GM18502 (cell line): ENCODE measurements around the gene RASGRF1.
"Not testable (repeated sequence)": the region's sequence is repeated elsewhere in the genome, so short reads cannot be mapped to it uniquely, and the experiment has no call there.

Experiments used
- ATAC-seq: cut with Tn5 transposase; IDR thresholded peaks from one replicate; pipeline ENCODE4 v1.9.1; 2021; ENCODE audit warnings: mild to moderate bottlenecking; ENCODE audit not compliant: unreplicated experiment, poor library complexity

Gene RASGRF1

GRCh38 chr15:78943692-78944091 lies 146.9 kb downstream of the RASGRF1 start:
- ATAC-seq, result no peak

- no peak for ATAC-seq
Observed at GRCh38 chr15:78942741-78943140, 147.8 kb downstream of the RASGRF1 start.

- peak; percentile 69 for ATAC-seq
Observed at GRCh38 chr15:78938658-78939488, 151.7 kb downstream of the RASGRF1 start.

- ATAC-seq, result no peak
Observed at GRCh38 chr15:78937132-78937739, 153.3 kb downstream of the RASGRF1 start.

GRCh38 chr15:78934655-78935023 lies 155.9 kb downstream of the RASGRF1 start:
- no peak for ATAC-seq

GRCh38 chr15:78933823-78934654 lies 156.5 kb downstream of the RASGRF1 start:
- no peak for ATAC-seq

GRCh38 chr15:78933187-78933822 lies 157.3 kb downstream of the RASGRF1 start:
- no peak for ATAC-seq

- no peak for ATAC-seq
Observed at GRCh38 chr15:78932258-78932808, 158.2 kb downstream of the RASGRF1 start.

- ATAC-seq, result no peak
Observed at GRCh38 chr15:78931439-78932257, 158.9 kb downstream of the RASGRF1 start.

GRCh38 chr15:78930577-78931388 lies 159.8 kb downstream of the RASGRF1 start:
- ATAC-seq, result no peak

GRCh38 chr15:78929536-78930264 lies 160.9 kb downstream of the RASGRF1 start:
- no peak for ATAC-seq

GRCh38 chr15:78928616-78929093 lies 161.9 kb downstream of the RASGRF1 start:
- no peak for ATAC-seq

GRCh38 chr15:78928176-78928575 lies 162.4 kb downstream of the RASGRF1 start:
- ATAC-seq, result not testable (repeated sequence)

- ATAC-seq, result no peak
Observed at GRCh38 chr15:78927077-78927790, 163.3 kb downstream of the RASGRF1 start.

GRCh38 chr15:78925956-78926743 lies 164.4 kb downstream of the RASGRF1 start:
- ATAC-seq, result no peak

GRCh38 chr15:78925076-78925624 lies 165.4 kb downstream of the RASGRF1 start:
- no peak for ATAC-seq
